Ascending aorta (tissue), 2 donors: Measurements from ENCODE around the gene PMPCA. TPM values are rescaled to one million over a fixed set of nuclear protein-coding genes. Genes with fewer than 3 reads are reported as not detected.

Experiments
- DNase-seq, 2 donors: peaks; one replicate each; pipeline ENCODE4 v3.0.0-alpha.2; 2019; ENCODE audit warnings: low spot score in 2 of 2
- H3K27ac ChIP-seq, 2 donors: fragments of 200-600 bp; sonication (generic); one replicate each; pipeline ENCODE4 v1.5.1; 2016 to 2017; ENCODE audit warnings: mild to moderate bottlenecking in 1 of 2
- H3K27me3 ChIP-seq: fragments of 200-600 bp; sonication (generic); one replicate; pipeline ENCODE4 v1.5.1; 2017
- H3K36me3 ChIP-seq, 2 donors: fragments of 200-600 bp; sonication (generic); one replicate each; pipeline ENCODE4 v1.5.1; 2016
- H3K4me1 ChIP-seq, 2 donors: fragments of 200-600 bp; sonication (generic); one replicate each; pipeline ENCODE4 v1.5.1; 2016 to 2017; ENCODE audit warnings: mild to moderate bottlenecking in 1 of 2
- H3K4me3 ChIP-seq, 2 donors: fragments of 200-600 bp; sonication (generic); one replicate each; pipeline ENCODE4 v1.5.1; 2016 to 2017; ENCODE audit warnings: mild to moderate bottlenecking in 1 of 2
- H3K9me3 ChIP-seq, 2 donors: fragments of 200-600 bp; sonication (generic); one replicate each; pipeline ENCODE4 v1.5.1; 2016
- CTCF ChIP-seq, 3 experiments: fragments of 200-600 bp in 2 of 3; fragments of 450-650 bp in 1 of 3; sonication (generic) in 2 of 3; IDR thresholded peaks; one replicate each; pipeline ENCODE4 v1.5.1; 2016 to 2019; ENCODE audit warnings: antibody characterized with exemption in 3 of 3, mild to moderate bottlenecking in 1 of 3, moderate library complexity in 1 of 3
- intact Hi-C: fragments of 100-400 bp; cut with DNase I; formaldehyde crosslinking; loops from one replicate; pipeline ENCODE4 v1.15.1; 2023
- total RNA-seq: library from RNA; depleted of rRNA; stranded (reverse); fragments of >200 nt; gene quantifications from one replicate; pipeline ENCODE4 v1.1.0, GENCODE V29; 2016

PMPCA gene
- total RNA-seq, 1 donor from 2014 or later = 69.1 TPM

DNA sequence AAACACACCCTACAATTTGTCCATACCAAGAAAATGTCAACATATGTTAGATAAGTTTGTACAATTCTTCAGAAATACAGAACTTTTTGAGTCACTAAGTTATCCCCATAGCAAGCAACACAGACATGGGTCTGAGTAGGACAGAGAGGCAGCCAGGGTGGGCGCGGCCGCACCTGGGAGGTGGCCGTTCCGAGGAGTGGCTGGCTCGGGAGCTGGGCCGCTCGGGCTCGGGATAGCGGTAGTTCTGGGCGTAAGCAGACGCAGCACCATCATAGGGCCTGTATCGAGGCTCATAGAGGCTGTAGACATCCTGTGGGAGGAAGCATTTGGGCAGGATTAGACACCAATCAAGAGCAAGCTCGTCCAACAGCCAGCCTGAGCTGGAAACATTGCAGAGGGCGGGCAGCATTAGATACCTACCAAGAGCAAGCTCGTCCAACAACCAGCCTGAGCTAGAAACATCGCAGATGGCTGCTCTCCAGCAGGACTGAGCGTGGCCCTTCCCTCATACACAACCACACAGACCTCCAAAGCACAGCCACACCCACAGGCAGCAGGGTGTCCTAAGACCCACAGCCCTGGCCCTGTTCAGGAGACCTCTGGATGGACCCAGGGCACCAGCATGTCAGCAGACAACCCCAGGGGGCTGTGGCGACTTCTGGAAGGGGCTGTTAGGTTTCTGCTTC is 61.5 kb downstream of the PMPCA start:
- H3K4me3 ChIP-seq = no peak overlapping the region
- no peaks in the 10 kb centered on the region for H3K4me1 ChIP-seq
- intact Hi-C loops = no loop called here
- TF ChIP-seq CTCF (IDR thresholded peaks at IDR 0.05) = no peak
- no peak overlapping the region for H3K27ac ChIP-seq
- DNase-seq = no peak
- H3K36me3 ChIP-seq = peaks cover 94 to 96% of the 10 kb centered on the region in 2 donors
- H3K9me3 ChIP-seq = no peaks in the 10 kb centered on the region
- no peaks in the 10 kb centered on the region for H3K27me3 ChIP-seq

DNA sequence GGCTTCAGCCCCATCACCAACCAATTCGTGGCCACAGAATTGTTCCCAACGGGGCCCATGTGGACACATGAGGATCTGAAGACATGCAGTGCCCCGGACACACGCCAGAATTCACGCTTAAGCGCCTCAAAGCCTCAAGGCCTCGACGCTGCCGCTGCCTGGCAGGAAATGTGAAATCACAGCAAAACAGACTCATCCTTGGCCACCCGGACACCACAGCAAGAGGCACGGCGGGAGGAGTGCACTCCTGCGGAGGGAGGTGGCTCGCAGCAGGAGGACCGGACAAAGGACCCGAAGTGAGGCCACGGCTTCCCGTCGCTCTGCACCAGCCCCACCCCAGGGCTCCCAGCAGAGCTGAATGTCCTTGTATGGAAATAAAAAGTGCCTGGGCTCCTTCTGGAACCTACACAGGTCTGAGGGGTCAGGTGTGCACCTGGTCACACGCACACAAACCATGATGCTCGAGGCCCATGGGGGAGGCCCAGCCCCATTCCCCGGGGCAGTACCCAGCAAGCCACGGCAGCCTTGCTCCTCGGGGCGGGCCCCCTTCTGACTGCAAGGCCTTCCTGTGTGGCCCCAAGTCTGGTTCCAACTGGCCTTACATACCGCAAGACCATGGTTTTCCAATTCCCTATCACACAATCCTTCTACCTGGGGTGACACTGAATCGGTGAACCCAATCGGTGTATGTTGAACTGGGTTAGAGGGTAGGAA is 62.3 kb downstream of the PMPCA start:
- Histone ChIP-seq H3K4me3 (no peak overlapping the region), H3K27ac (no peak overlapping the region), H3K4me1 (no peaks in the 10 kb centered on the region), H3K27me3 (no peaks in the 10 kb centered on the region), H3K36me3 (peaks cover 94 to 95% of the 10 kb centered on the region in 2 donors), H3K9me3 (no peaks in the 10 kb centered on the region)
- TF ChIP-seq CTCF (IDR thresholded peaks at IDR 0.05) = no peak
- intact Hi-C loops = no loop called here
- DNase-seq = no peak

- Histone ChIP-seq H3K27me3 (no peaks in the 10 kb centered on the region), H3K36me3 (peaks cover 89 to 90% of the 10 kb centered on the region in 2 donors)
Measured at GRCh38 chr9:136473354-136473721, 62.9 kb downstream of the PMPCA start.

More at GRCh38 chr9:136473354-136473721, 62.9 kb downstream of the PMPCA start:
- Histone ChIP-seq H3K4me1 (no peaks in the 10 kb centered on the region), H3K27ac (no peak overlapping the region), H3K4me3 (no peak overlapping the region), H3K9me3 (no peaks in the 10 kb centered on the region)
- TF ChIP-seq CTCF (IDR thresholded peaks at IDR 0.05) = no peak
- no peak for DNase-seq
- intact Hi-C loops = no loop called here

Other genes starting within 250 kb of the PMPCA start
- not detected for gene LHX3, start 205.5 kb upstream of the PMPCA start, total RNA-seq
- 3.7 TPM for gene QSOX2, start 164.8 kb upstream of the PMPCA start, total RNA-seq
- gene CCDC187, start 106.6 kb upstream of the PMPCA start, total RNA-seq = under 0.01 TPM
- 85.1 TPM for gene GPSM1, start 83.1 kb upstream of the PMPCA start, total RNA-seq
- 191 TPM for gene DNLZ, start 46.9 kb upstream of the PMPCA start, total RNA-seq
- gene CARD9, start 37.0 kb upstream of the PMPCA start, total RNA-seq = 0.43 TPM
- gene SNAPC4, start 10.5 kb upstream of the PMPCA start, total RNA-seq = 9.4 TPM
- gene ENTR1, start within 50 bp of the PMPCA start, total RNA-seq = 27.7 TPM
- 20.2 TPM for gene INPP5E, start 29.2 kb downstream of the PMPCA start, total RNA-seq
- 66.1 TPM for gene SEC16A, start 72.4 kb downstream of the PMPCA start, total RNA-seq
- 120 TPM for gene NOTCH1, start 135.4 kb downstream of the PMPCA start, total RNA-seq